ENCODE results near the gene NUTF2. TPM values are rescaled to one million over a fixed set of nuclear protein-coding genes. Genes with fewer than 3 reads are reported as not detected.
A peak's percentile ranks its signal among the peaks of the same experiment; 100 is the strongest.

The NUTF2 gene
- total and polyA plus RNA-seq, 2 of the 8 experiments (the other 6 are each of a cell fraction or from before 2014, with no cell fraction given) = 219 to 377 TPM

GRCh38 chr16:67844497-67844896 is 2.2 kb upstream of the NUTF2 start:
- POLR2A ChIA-PET (ENCODE audit: partially characterized antibody) = interaction anchor here (0.6 to 11.7 kb wide), 11 partner anchors 9 to 1982 kb away, joined by 3 to 100 read pairs (median 3); partner anchors contain the start of gene EDC4
- no peak overlapping the region; a peak in 2 of 7 replicates for H3K9ac ChIP-seq (replicated peaks in 1 of 4; ENCODE audit: extremely low read depth in 1 of 4, low read depth in 3 of 4, low read length in 3 of 4)
- no peak for FAIRE-seq
- TF ChIP-seq CTBP2 (IDR thresholded peaks at IDR 0.05; ENCODE audit: borderline replicate concordance, insufficient read depth, insufficient read length, low read length) (no peak), CBX8 (IDR thresholded peaks at IDR 0.05; ENCODE audit: borderline replicate concordance, low read depth, low read length) (no peak), KDM4A (IDR thresholded peaks at IDR 0.05; ENCODE audit: low read depth, low read length, severe bottlenecking) (no peak), POLR2A (IDR thresholded peaks at IDR 0.05; ENCODE audit: control extremely low read depth in 1 of 2, low read depth in 2 of 2, low read length in 2 of 2) (no peak), RFX5 (IDR thresholded peaks at IDR 0.05; ENCODE audit: borderline replicate concordance, low read depth, low read length) (no peak), JUN (IDR thresholded peaks at IDR 0.05; ENCODE audit: low read depth, low read length) (no peak), GTF2F1 (IDR thresholded peaks at IDR 0.05; ENCODE audit: borderline replicate concordance, low read depth, low read length) (no peak), SP1 (IDR thresholded peaks at IDR 0.05; ENCODE audit: low read depth, low read length) (no peak), SRF (IDR thresholded peaks at IDR 0.05; ENCODE audit: low read depth, low read length) (no peak), ZNF274 (IDR thresholded peaks at IDR 0.05; ENCODE audit: borderline replicate concordance, extremely low read depth, low read length) (no peak), TAF7 (optimal IDR thresholded peaks at IDR 0.05; ENCODE audit: borderline replicate concordance, low read depth, low read length) (no peak), SIN3A (conservative IDR thresholded peaks at IDR 0.05 in 1 of 2, IDR thresholded peaks at IDR 0.05 in 1 of 2; ENCODE audit: low read depth in 1 of 2, low read length in 2 of 2) (no peak), TEAD4 (IDR thresholded peaks at IDR 0.05; ENCODE audit: low read depth, low read length) (no peak)
- TF ChIP-seq, protein P1, sequence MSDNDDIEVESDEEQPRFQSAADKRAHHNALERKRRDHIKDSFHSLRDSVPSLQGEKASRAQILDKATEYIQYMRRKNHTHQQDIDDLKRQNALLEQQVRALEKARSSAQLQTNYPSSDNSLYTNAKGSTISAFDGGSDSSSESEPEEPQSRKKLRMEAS (IDR thresholded peaks at IDR 0.05) = no peak

More at GRCh38 chr16:67844497-67844896, 2.2 kb upstream of the NUTF2 start:
- Histone ChIP-seq H3K79me1 (ENCODE audit: low read depth, low read length) (peaks cover 12% of the 10 kb centered on the region), H2BK5ac (ENCODE audit: low read depth, low read length) (no peak overlapping the region), H3K27ac (ENCODE audit: low read depth, low read length) (no peak overlapping the region), H3K4ac (replicated peaks; ENCODE audit: insufficient read length, low read depth, low read length) (no peak overlapping the region), H3K23me2 (ENCODE audit: low read depth, low read length) (peaks cover 22% of the 10 kb centered on the region), H2BK12ac (ENCODE audit: low read depth, low read length) (no peak overlapping the region), H4K5ac (ENCODE audit: insufficient read length, low read depth, low read length) (no peak overlapping the region), H2BK20ac (ENCODE audit: low read length) (no peak overlapping the region), H3K4me3 (ENCODE audit: extremely low read depth in 1 of 4, insufficient read depth in 2 of 4, low read depth in 3 of 4, low read length in 4 of 4) (peak overlapping the region in 2 of 4 experiments; percentile 14 to 96; a peak in 4 of 8 replicates), H3K27me3 (replicated peaks in 1 of 4; ENCODE audit: control insufficient read depth in 3 of 4, extremely low read depth in 1 of 4, insufficient read depth in 3 of 4, low read length in 3 of 4) (no peaks in the 10 kb centered on the region), H3K23ac (ENCODE audit: insufficient read length) (no peak overlapping the region), H3K36me3 (ENCODE audit: control insufficient read depth in 2 of 4, insufficient read depth in 4 of 4, low read length in 3 of 4) (peaks cover 0 to 4% (median 0%) of the 10 kb centered on the region in 4 experiments; a peak in 2 of 8 replicates), H4K20me1 (replicated peaks in 1 of 2; ENCODE audit: control insufficient read depth in 1 of 2, insufficient read depth in 2 of 2, low read length in 2 of 2) (peaks cover 16 to 22% of the 10 kb centered on the region in 2 experiments), H4K8ac (ENCODE audit: extremely low read depth, insufficient read depth, low read length) (no peak overlapping the region; the same call in 1 of the 2 replicates), H3K18ac (ENCODE audit: extremely low read depth, low read length) (no peak overlapping the region), H3K9me3 (ENCODE audit: insufficient read depth in 2 of 2, low read depth in 1 of 2, low read length in 1 of 2) (no peaks in the 10 kb centered on the region), H2BK15ac (ENCODE audit: low read length) (no peak overlapping the region), H2BK120ac (replicated peaks; ENCODE audit: low read depth, low read length) (no peak overlapping the region), H3K4me2 (ENCODE audit: insufficient read depth in 1 of 2, low read depth in 2 of 2, low read length in 2 of 2) (peak overlapping the region; percentile 30 to 94; a peak in 1 of 4 replicates), H3K14ac (ENCODE audit: insufficient read length) (no peak overlapping the region), H3K79me2 (ENCODE audit: control insufficient read depth in 1 of 2, insufficient read depth in 2 of 2, low read length in 2 of 2) (peaks cover 16 to 51% of the 10 kb centered on the region in 2 experiments), H3K56ac (replicated peaks; ENCODE audit: insufficient read length, low read depth, low read length) (no peak overlapping the region), H3K4me1 (replicated peaks in 1 of 4; ENCODE audit: control insufficient read depth in 3 of 4, insufficient read depth in 4 of 4, low read length in 3 of 4) (peaks cover 8 to 32% (median 17%) of the 10 kb centered on the region in 4 experiments), H4K91ac (replicated peaks; ENCODE audit: insufficient read length, low read length) (no peak overlapping the region), H2AFZ (ENCODE audit: low read length) (no peak overlapping the region), H2AK5ac (ENCODE audit: low read depth, low read length) (no peak overlapping the region)
- DNase-seq (ENCODE audit: low read depth in 1 of 2, low spot score in 2 of 2) = no peak
- CTCF ChIA-PET (ENCODE audit: partially characterized antibody) = interaction anchor here (0.6 to 10.2 kb wide), 18 partner anchors 8 to 506 kb away, joined by 3 to 123 read pairs (median 4); partner anchors contain the start of gene EDC4
- WGBS, 2 experiments (ENCODE audit: extremely low coverage in 1 of 2, insufficient coverage in 1 of 2, insufficient read length in 1 of 2, insufficient replicate concordance in 2 of 2, low coverage in 1 of 2, low lambda C conversion rate in 2 of 2, missing lambda C conversion rate in 1 of 2) = 86% methylated on average over 4 of the region's 4 CpGs; no CpG with 5 or more reads in 1 of the 2 experiments
